GM21526 (cell line): ENCODE measurements around the gene KCTD1.

Experiments used
- ATAC-seq: cut with Tn5 transposase; IDR thresholded peaks from one replicate; pipeline ENCODE4 v1.9.1; 2021; ENCODE audit warnings: moderate library complexity; ENCODE audit not compliant: unreplicated experiment, low FRiP score

KCTD1 gene

DNA sequence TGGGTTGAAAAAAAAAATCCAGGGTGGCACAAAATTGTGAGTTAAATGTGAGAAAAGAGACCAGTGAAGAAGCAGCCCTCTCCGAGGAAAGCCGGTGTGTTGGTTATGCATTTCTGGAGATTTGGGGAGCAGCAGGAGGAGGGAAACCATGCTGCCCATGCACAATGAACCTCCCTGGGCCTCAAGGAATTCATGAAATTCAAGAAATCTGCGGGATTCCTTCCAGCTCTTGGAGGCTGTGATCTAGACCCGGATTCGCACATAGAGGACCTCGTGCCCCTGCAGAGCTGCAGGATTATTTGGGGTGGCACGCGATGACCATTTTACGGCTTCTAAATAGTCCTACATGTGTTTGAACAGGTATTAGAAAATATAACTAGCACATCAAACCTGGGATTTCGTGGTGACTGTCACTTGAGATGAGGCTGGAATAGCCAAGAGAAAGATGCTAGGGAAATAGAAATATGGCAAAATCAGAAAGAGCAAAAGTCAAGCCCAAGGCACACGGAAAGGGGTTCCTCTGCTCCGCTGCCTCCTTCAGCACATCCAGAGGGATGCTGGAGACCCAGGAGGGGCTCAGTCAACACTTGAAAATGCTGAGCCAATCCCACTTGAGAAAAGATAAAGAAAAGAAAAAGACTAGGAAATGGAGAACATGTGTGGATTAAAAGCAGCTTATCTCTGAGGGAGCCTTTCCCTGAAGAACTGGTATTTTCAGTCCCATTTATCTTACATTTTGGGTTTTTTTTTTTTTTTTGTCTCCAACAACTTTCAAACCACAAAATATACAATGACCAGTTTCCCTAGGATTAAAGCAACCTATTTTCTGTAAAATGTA, 22.0 kb downstream of the KCTD1 start:
- no peak for ATAC-seq

- no peak for ATAC-seq
Observed at GRCh38 chr18:26524504-26525351, 23.6 kb downstream of the KCTD1 start.

GRCh38 chr18:26524002-26524401, 24.4 kb downstream of the KCTD1 start:
- ATAC-seq: no peak

GRCh38 chr18:26521617-26522016, 26.7 kb downstream of the KCTD1 start:
- no peak for ATAC-seq

DNA sequence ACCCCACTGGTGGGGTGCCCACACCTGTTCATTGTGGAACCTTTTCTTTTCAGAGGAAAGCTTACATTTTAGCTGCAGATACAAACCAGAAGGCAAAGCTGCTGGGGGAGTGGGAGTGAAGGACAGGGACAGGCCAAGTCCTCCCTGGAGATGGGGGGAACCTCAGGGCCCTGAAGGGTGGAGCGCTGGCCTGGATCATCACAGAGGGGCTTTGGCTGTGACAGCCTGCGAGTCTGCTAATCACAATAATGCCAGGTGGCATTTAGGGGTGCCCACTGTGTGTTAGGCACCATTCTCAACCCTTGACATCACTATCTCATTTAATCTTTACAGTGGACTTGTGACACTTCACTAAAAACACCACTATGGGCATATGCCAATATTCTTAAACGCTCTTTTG, 27.4 kb downstream of the KCTD1 start:
- ATAC-seq: no peak

GRCh38 chr18:26519114-26519513, 29.2 kb downstream of the KCTD1 start:
- ATAC-seq: no peak

GRCh38 chr18:26516964-26517363, 31.4 kb downstream of the KCTD1 start:
- no peak for ATAC-seq

- no peak for ATAC-seq
Observed at GRCh38 chr18:26515643-26516487, 32.5 kb downstream of the KCTD1 start.

DNA sequence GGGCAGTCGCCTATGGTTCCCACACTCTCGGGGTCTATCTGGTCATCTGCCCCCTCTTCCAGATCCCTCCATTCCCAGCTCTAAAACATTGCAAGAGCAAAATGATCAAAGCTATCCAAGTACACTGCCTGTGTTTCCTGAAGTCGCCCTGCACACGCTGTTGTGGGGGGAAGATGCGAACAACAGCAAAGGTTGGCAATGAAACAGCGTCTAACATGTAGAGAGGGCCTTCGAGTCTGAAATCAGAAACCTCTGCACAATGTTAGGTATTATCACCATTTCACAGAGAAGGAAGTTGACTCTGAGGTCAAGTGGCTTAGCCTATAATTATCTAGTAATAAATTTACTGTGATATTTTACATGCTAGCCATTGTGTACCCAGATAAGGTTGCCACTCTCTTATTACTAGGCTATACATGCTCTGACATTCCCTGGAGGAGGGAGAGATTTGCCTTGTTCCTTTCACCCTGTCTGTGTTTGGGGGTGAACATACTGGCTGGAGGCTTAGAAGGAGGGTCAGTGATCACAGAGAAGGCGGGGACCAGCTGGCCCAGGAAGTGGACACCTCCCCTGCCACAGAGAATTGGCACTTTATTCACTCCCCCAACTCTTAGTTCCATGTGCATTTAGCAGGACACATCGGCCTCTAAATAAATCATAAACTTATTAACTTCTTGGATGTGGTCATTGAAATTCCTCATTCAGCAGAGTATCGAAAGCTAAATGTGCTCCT, 36.8 kb downstream of the KCTD1 start:
- ATAC-seq: no peak

- ATAC-seq: no peak
Observed at GRCh38 chr18:26510337-26510736, 38.0 kb downstream of the KCTD1 start.

DNA sequence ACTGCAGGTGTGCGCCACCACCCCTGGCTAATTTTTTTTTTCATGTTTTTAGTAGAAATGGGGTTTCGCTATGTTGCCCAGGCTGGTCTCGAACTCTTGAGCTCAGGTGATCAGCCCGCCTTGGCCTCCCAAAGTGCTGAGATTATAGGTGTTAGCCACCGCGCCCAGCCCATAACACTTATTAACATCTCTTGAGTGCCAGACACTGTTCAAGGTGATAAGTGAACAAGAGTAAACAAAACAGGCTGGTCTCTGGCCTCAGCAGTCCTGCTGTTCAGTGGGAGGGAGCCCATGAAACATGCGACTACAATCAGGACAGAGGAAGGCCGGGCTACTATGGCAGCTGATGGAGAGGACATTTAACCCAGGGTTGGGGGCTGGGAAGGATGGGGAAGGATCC, 42.3 kb downstream of the KCTD1 start:
- ATAC-seq: no peak

DNA sequence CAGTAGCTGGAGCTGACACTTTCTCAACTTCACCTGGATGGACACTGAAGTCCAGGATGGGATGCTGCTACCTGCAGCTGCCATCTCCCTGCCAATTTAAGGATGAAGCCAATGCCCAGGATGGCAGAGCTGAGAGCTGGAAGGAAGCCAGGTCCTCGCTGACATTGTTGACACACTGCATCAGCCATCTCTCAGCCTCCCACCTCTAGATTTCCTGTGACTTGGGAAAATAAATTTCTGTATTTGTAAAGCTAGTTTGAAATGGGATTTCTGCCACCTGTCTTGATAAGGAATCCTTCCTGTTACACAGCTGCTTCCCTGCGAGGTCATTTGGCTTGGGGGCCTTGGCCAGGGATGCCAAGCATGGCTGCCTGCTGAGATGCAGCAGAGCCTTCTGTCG, 43.5 kb downstream of the KCTD1 start:
- no peak for ATAC-seq

GRCh38 chr18:26503382-26503781, 45.0 kb downstream of the KCTD1 start:
- ATAC-seq: no peak

DNA sequence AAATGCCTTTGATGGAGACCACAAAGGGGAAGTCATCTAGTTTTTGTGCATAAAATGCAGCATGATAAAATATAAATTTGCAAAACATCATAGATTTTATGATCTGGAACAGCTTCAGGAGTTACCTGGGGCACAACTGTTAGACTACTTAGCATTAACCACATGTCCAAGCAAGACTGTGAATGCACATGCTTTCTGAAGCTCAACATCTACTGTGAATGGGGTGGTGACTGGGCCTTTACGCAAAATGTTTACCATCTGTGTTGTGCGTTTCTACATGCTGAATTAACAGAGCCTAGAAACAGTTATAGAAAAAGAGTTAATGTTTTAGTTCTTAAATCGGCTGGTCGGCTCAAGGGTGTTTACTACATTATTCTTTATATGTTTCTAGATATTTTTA, 45.5 kb downstream of the KCTD1 start:
- no peak for ATAC-seq

DNA sequence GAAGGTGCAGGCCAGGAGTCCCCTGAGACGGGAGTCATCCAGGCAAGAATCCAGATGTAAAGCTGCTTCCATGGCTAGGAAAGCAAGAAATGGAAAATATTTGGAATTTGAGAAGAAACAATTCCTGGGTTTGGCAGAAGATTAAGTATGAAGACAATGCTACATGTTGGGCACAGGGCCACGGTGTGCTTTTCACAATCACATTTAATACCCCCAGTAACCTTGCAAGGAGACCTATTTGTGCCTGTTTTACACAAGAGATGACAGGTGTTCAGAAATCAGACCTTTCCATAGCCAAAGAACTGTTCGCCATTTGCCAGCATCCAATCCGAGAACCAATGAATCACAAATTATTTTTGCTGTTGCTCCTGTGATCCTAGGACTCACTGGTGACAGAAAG, 50.5 kb downstream of the KCTD1 start:
- ATAC-seq: no peak

DNA sequence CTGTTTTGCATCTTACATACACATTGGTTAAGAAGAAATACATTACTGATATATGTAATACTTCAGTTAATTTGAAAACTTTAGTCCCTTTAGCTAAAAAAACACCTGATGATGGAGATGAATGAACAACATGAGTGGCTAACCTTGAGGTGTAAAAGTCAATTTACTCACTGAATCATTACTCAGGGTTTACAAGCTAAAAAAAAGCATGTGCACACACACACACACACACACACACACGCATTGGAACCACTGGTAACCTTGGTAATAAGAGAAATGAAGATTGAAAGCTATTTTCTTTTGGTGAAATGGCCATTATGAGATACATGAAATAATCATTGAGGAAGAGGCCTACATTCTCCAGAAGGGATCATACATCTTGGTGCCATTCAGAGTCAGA, 51.8 kb downstream of the KCTD1 start:
- no peak for ATAC-seq

GRCh38 chr18:26495287-26495686, 53.1 kb downstream of the KCTD1 start:
- ATAC-seq: no peak

GRCh38 chr18:26493021-26493420, 55.3 kb downstream of the KCTD1 start:
- no peak for ATAC-seq

- no peak for ATAC-seq
Observed at GRCh38 chr18:26491194-26491816, 57.0 kb downstream of the KCTD1 start.

GRCh38 chr18:26489881-26490280, 58.5 kb downstream of the KCTD1 start:
- no peak for ATAC-seq
